Astrocyte of the hippocampus (primary cell): ENCODE measurements around the gene SLC22A12.
"Not testable (repeated sequence)": the region's sequence is repeated elsewhere in the genome, so short reads cannot be mapped to it uniquely, and the experiment has no call there.

Experiments used
- DNase-seq: peaks from one replicate; pipeline ENCODE4 v3.0.0; 2011; ENCODE audit warnings: low read depth, low spot score

Gene SLC22A12

DNA sequence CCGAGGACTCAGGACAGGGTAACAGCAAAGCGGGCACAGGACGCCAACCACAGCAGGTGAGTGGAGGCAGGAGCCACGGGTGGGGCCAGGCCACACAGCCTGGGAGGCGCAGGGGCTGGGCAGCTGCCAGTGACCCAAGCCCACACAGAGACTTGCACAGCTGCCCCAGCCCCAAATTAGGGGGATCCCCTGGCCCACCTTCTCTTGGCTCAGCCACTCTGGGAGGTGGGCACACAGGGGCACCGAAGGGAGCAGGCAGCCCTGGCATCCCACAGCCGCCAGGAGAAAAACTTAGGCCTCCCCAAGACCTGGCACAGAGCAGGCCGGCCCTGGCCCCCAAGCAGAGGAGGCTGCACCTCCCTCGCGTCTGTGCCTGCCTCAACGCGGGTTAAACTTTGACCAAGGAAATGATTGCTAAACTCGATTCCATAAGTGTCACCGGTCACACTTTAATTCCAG, at the start of gene SLC22A12:
SLC22A12 (plus strand) TSS at position 458 of the 459 bp plus-strand sequence. CDS start 337 bp downstream, outside the sequence.
- DNase-seq: no peak

- no peak for DNase-seq
Measured at GRCh38 chr11:64542172-64543125, 48.6 kb upstream of the SLC22A12 start.

- no peak for DNase-seq
Measured at GRCh38 chr11:64543818-64544217, 47.2 kb upstream of the SLC22A12 start.

GRCh38 chr11:64544616-64545296, 46.3 kb upstream of the SLC22A12 start:
- no peak for DNase-seq

- DNase-seq: peak; percentile 73
Measured at GRCh38 chr11:64545619-64546018, 45.4 kb upstream of the SLC22A12 start.

DNA sequence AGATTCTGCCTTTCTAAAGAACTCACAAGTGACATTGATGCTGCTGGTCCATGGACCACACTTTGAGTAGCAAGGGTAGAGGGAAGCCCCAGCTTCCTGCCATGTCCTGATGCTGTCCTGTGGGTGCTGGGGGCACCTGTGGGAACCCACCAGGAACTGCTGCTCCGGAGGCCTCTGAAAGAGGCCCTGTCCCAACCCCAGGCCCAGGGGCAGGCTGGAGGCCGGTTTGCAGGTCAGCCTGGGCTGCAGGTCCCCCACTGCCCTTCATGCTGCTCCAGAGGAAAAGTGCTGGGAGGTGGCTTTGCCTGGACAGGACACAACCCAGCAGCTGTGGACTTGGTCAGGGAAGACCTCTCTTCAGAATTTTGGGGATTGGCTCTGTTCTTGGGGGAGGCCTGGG, 44.8 kb upstream of the SLC22A12 start:
- DNase-seq: no peak

DNA sequence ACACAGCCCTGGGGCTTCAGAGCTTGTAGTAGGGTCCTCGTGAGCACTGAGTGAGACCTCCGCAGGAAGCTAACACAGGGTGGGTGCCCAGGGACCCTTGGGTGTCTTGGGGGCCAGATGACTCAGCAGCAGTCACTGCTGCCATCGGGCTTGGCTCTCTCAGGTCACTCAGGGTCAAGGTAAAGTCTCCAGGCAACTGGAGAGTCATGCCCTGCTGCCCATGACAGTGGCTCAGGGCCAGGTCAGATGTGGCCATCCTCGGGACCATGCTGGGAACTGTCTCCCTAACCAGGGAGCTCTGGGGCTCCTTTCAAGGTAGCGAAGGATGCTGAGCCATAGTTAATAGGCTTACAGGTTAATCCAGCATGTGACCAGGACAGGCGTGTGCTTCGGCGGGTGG, 44.4 kb upstream of the SLC22A12 start:
- no peak for DNase-seq

DNA sequence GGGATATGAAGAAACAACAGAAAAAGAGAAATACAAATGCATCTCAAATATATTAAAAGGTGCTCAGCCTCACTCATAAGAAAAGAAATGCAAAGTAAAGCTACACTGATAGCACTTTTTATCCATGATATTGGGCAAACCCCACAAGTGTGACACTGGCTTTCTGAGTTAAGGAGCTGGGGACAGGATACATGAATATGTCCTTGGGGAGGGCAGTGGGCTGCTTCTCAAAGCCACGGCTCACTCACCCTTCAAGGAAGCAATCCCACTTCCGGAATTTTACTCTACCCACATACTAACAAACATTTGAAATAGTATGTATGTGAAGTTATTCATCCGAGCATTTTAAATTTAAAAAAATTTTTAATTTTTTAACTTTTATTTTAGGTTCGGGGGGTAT, 41.1 kb upstream of the SLC22A12 start:
- no peak for DNase-seq

DNA sequence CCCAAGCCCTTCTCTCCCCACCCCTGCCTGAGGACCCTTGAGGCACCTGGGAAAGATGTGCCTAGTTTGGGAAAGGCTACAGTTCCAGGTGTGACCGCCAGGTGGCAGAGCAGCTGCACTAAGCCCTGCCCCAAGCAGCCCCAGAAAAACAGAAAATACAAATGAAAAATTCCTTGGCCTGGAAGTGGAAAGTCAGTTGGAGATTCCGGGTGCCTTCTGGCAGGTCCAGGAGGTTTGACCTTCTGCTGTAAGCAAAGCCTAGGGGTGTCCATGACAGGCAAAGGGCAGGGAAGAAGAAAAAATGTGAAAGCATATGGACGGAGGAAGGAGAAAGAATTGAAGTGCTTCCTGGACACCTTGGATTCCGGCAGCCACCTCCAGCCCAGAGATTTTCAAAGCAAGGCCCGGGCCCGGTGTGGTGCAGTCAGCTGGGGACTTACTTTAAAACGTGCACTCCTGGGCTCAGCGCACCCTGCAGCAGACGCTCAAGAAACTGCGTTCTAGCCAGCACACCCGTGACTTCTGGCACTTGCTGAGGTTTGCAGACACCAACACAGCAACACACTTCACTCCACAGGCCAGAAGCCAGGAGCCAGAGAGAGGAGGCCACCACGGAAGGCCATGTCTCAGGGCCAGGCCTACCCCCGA, 37.3 kb upstream of the SLC22A12 start:
- DNase-seq: peak; percentile 58

GRCh38 chr11:64556044-64556720, 34.8 kb upstream of the SLC22A12 start:
- no peak for DNase-seq

GRCh38 chr11:64556721-64557250, 34.2 kb upstream of the SLC22A12 start:
- no peak for DNase-seq

DNA sequence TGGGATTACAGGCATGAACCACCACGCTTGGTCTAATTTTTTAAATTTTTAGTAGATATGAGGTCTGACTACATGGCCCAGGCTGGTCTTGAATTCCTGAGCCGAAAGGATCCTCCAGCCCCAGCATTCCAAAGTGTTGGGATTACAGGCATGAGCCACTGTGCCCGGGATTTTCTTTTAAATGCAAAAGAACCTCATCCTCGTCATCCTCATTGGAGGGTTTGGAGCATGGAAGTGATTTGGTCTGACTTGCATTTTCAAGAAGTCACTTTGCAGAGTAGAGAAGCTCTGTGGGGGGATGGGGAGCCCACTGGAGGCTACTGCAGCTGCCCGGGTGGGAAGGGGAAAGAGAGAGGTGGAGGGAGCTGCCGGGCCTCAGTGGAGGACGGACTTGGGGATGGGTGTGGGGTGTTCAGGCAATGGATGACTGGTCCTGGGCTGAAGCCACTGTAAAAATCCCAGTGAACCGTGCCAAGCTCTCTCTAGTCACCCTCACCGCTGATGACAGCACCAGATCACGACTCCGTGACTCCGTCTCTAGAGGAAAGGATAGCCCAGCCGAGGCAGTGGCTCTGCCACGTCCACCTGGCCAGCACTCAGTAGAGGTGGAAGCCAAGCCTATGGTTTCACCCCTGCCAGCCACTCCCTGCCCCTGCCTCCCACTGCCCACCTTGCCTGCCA, 32.8 kb upstream of the SLC22A12 start:
- DNase-seq: no peak

DNA sequence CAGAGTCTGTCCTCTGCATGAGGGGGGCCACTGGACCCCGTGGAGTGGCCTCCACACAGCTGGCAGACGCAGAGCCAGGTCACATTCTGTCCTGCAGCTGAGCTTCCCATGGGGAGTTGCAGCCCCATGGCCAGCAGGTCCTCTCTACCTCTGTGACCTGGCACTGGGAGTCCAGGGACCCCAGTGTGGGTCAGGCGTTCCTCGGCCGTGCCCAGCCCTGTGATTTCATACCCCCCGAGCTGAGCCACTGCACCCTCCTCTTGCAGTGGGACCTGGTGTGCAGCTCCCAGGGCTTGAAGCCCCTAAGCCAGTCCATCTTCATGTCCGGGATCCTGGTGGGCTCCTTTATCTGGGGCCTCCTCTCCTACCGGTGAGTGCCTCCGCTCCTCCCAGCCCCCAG, 32.2 kb upstream of the SLC22A12 start:
- DNase-seq: no peak

DNA sequence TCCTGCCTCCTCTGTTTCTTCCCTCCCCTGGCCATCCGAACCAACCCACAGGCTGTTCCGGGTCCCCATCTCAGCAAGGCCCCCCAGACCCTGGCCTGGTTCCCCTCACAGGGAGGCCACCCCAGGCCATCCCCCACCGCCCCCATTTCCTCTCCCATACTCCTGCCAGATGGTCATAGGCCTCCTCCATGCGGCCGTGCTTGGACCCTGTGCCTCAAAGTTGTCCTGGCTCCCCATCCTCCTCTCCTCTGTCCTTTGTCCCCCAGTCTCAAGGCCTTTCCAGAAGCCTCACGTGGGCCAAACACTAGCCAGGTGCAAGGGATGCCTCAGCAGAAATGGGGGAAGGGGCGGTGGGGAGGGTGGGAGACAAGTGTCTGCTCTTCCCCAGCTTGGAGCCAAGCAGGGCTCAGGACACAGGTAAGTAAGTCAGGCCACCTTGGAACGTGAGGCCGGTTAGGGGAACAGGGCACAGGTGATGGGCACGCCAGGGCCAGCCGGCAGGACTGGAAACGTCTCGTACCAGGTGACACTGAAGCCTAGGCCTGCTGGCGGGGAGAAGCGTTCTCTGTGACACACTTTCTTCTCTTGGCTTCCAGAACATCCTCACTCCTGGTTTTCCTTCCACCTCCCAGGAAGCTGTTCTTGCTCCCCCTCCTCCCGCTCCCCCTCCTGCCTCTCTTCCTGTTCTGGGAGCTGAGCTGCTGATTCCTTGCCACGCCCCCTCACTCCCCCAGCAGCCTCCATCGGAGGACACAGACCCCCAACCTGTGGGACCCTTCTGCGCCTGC, 31.5 kb upstream of the SLC22A12 start:
- DNase-seq: no peak

- no peak for DNase-seq
Measured at GRCh38 chr11:64560139-64560771, 30.8 kb upstream of the SLC22A12 start.

- no peak for DNase-seq
Measured at GRCh38 chr11:64560941-64561340, 30.1 kb upstream of the SLC22A12 start.

- not testable (repeated sequence) for DNase-seq
Measured at GRCh38 chr11:64561429-64561828, 29.6 kb upstream of the SLC22A12 start.

DNA sequence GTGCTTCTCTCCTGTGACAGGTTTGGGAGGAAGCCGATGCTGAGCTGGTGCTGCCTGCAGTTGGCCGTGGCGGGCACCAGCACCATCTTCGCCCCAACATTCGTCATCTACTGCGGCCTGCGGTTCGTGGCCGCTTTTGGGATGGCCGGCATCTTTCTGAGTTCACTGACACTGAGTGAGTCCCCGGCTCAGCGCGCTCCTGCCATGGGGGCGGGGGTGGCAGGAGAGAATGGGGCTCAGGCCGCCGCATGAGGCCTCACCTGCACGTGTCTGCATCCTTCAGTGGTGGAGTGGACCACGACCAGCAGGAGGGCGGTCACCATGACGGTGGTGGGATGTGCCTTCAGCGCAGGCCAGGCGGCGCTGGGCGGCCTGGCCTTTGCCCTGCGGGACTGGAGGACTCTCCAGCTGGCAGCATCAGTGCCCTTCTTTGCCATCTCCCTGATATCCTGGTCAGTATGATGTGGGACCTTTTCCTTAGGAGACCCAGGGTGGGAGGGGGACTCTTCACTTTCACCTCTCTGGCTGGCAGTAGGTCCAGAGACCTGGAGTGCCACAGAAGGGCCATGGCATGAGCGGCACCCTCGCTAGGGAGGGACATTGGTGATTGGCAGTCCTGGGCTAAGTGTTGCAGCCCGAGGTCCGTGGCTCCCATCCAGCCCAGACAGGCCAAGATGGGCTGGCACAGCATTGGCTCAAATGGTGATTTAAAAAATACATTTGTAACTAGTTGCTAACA, 28.9 kb upstream of the SLC22A12 start:
- DNase-seq: no peak
